VCaP (cell line): ENCODE results near the gene PDCD6IP.

Experiments used
- H3K27ac ChIP-seq: fragments of 450-650 bp; 2 replicates; pipeline ENCODE4 v1.5.1; 2017
- TF ChIP-seq, protein P1 (sequence below): fragments of 450-650 bp; conservative IDR thresholded peaks from 2 replicates; pipeline ENCODE4 v1.5.1; 2017; ENCODE audit warnings: mild to moderate bottlenecking, moderate library complexity

Gene PDCD6IP

DNA sequence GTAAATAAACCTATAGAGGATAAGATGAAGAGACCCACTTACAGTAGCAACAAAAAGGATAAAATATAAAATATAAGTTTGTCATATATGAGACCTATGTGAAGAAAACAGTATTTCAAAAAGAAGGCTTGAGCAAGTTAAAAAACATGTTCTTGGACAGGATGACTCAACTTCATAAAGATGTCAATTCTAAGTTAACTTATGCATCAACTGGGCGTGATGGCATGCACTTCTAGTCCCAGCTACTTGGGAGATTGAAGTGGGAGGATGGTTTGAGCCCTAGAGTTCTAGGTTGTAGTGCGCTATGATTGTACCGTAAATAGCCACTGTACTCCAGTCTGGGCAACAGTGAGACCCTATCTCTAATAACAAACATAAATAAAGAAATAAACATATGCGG lies 59.7 kb downstream of the PDCD6IP start:
- no peak overlapping the region for H3K27ac ChIP-seq
- TF ChIP-seq, protein P1, sequence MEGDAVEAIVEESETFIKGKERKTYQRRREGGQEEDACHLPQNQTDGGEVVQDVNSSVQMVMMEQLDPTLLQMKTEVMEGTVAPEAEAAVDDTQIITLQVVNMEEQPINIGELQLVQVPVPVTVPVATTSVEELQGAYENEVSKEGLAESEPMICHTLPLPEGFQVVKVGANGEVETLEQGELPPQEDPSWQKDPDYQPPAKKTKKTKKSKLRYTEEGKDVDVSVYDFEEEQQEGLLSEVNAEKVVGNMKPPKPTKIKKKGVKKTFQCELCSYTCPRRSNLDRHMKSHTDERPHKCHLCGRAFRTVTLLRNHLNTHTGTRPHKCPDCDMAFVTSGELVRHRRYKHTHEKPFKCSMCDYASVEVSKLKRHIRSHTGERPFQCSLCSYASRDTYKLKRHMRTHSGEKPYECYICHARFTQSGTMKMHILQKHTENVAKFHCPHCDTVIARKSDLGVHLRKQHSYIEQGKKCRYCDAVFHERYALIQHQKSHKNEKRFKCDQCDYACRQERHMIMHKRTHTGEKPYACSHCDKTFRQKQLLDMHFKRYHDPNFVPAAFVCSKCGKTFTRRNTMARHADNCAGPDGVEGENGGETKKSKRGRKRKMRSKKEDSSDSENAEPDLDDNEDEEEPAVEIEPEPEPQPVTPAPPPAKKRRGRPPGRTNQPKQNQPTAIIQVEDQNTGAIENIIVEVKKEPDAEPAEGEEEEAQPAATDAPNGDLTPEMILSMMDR, result no peak

DNA sequence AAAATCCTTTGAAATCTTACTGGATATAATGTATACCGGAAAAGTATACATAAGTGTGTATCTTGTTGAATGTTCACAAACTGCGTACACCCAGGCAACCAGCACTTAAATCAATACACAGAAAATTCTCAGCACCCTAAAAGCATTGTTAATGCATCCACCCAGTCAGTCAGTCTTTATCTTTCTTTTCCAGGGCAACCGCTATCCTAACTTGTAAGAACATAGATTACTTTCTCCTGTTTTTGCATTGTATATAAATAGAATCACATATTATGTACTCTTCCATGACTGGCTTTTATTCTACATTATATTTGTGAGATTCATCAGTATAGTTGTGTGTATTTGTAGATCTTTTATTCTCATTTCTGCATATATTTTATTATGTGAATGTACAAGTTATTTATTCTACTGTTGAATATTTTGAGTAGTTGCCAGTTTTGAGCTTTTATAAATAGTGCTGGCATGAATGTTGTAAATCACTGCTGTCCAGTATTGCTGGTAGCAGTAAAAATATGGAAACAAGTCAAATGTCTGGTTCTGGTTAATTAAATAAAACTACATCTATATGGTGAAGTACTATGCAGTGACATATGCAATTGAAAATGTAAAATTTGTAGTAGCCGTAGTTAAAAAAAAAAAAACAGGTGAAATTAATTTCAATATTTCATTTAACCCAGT lies 62.1 kb downstream of the PDCD6IP start:
- TF ChIP-seq, protein P1, result no peak

DNA sequence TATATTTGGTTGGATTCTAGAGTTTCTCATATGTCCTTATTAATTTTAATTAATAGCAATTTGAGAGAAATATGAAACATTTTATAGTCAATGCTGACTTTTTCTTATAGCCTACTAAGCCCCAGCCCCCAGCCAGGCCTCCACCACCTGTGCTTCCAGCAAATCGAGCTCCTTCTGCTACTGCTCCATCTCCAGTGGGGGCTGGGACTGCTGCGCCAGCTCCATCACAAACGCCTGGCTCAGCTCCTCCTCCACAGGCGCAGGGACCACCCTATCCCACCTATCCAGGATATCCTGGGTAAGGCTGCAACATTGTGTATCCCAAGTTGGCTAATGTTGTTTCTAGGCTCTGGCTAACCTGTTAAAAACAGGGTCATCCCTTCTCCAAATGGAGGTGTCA lies 66.7 kb downstream of the PDCD6IP start:
- TF ChIP-seq, protein P1, result no peak
- H3K27ac ChIP-seq, result no peak overlapping the region

More for the DNA sequence above, 62.1 kb downstream of the PDCD6IP start:
- no peak overlapping the region for H3K27ac ChIP-seq

DNA sequence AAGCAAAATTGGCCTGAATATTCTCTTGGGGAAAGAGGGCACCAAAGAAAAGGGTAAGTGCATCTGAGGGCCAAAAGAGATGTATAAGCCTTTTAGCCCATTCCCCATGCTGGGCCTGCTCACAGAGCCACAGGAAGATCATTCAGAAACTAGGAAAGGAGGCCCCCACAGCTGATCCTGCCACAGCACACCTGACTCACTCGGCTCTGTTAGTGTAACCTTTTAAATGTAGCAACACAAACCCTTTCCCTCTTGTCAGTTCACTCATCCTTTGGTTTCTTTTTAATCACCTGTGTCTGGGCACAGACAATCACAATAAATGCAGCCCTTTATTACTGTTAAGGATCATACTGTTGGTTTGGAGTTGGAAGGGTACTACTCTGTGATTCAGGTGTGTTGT lies 69.9 kb downstream of the PDCD6IP start:
- TF ChIP-seq, protein P1, result no peak
- no peak overlapping the region for H3K27ac ChIP-seq

DNA sequence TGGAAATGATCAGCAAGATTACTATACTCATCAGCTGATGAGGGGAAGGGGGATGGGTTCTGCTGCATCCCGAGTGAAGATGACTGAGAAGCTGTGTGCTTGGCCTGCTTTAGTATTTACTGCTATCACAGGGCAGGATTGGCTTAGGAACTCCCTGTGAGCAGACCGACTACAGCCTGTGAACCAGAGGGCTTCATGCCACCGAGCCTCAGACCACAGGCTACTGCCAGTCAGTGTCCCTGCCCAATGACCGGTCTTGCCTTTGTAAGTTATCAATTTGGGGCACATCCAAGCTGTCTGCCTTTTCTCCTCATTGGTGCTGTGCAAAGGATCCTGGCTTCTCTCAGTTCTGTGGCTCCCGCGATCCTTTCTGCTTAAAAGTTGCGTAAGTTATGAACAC lies 71.5 kb downstream of the PDCD6IP start:
- TF ChIP-seq, protein P1, result no peak
- H3K27ac ChIP-seq, result no peak overlapping the region

DNA sequence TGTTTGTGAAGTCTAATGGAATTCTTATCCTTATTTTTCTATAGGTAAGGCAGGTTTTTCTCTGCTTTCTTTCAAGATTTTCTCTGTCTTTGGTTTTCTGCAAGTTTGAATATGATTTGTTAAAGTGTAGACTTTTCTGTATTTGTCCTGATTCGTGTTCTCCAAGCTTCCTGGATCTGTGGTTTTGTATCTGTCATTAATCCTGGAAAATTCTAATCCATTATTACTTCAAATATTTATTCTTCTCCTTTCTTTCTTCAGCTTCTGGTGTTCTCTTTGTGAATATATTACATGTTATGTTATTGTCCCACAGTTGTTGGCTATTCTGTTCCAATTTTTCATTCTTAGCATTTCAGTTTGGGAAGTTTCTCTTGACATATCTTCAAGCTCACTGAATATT lies 76.4 kb downstream of the PDCD6IP start:
- H3K27ac ChIP-seq, result no peak overlapping the region
- TF ChIP-seq, protein P1, result no peak

DNA sequence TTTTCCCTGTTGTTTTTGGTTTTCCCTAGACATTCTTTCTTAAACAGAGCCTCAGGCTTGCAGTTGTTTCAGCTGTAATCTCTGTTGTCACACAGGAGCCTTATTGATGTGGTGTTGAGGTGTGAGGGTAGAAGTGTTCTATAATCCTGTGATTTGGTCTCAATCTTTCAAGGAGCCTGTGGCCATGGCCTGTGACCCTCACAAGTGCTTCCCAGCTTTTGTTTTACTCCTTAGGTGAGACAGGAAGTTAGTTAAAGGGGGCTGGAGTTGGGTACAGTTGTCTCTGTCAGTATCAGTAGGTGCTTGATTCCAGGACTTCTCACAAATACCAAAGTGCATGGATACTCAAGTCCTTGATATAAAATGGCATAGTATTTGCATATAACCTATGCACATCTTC lies 77.2 kb downstream of the PDCD6IP start:
- H3K27ac ChIP-seq, result no peak overlapping the region
- TF ChIP-seq, protein P1, result no peak
